K562 (cell line): ENCODE measurements around the gene PUS3. TPM values are rescaled to one million over a fixed set of nuclear protein-coding genes. Genes with fewer than 3 reads are reported as not detected.

Experiments
- BRCA1 ChIP-seq, 2 experiments: fragments of 450-650 bp in 1 of 2; sonication (generic) in 1 of 2; formaldehyde crosslinking in 1 of 2; IDR thresholded peaks; 2 replicates each; pipeline versions ENCODE4 v1.5.0 to v1.6.1; 2017 to 2020; ENCODE audit warnings: mild to moderate bottlenecking in 1 of 2, missing genetic modification reagents in 1 of 2
- CC2D1A ChIP-seq: fragments of 450-650 bp; IDR thresholded peaks from 2 replicates; pipeline ENCODE4 v1.6.1; 2017; ENCODE audit warnings: mild to moderate bottlenecking
- FOXP1 ChIP-seq: sonication (generic); formaldehyde crosslinking; IDR thresholded peaks from 2 replicates; pipeline ENCODE4 v1.8.0; 2022; ENCODE audit warnings: mild to moderate bottlenecking, missing genetic modification reagents
- FOXP4 ChIP-seq: sonication (generic); formaldehyde crosslinking; IDR thresholded peaks from 2 replicates; pipeline ENCODE4 v1.8.0; 2022; ENCODE audit warnings: mild to moderate bottlenecking, missing genetic modification reagents, borderline replicate concordance
- HDAC1 ChIP-seq, 2 experiments: fragments of 450-650 bp; IDR thresholded peaks; 2 replicates each; pipeline ENCODE4 v1.6.1; 2016 to 2017; ENCODE audit warnings: inconsistent platforms in 1 of 2, mild to moderate bottlenecking in 1 of 2, moderate library complexity in 1 of 2
- MGA ChIP-seq: fragments of 450-650 bp; IDR thresholded peaks from 2 replicates; pipeline ENCODE4 v1.6.1; 2016; ENCODE audit warnings: mild to moderate bottlenecking, moderate library complexity
- MTA3 ChIP-seq: fragments of 450-650 bp; formaldehyde crosslinking; IDR thresholded peaks from 2 replicates; pipeline ENCODE4 v1.6.1; 2017; ENCODE audit warnings: mild to moderate bottlenecking, borderline replicate concordance
- MYBL2 ChIP-seq, 2 experiments: fragments of 450-650 bp in 1 of 2; sonication (generic) in 1 of 2; formaldehyde crosslinking in 1 of 2; IDR thresholded peaks; 2 replicates each; pipeline versions ENCODE4 v1.6.1 to v1.8.1; 2017 to 2022; ENCODE audit warnings: borderline replicate concordance in 1 of 2, inconsistent platforms in 1 of 2, low read depth in 1 of 2, mild to moderate bottlenecking in 1 of 2, missing genetic modification reagents in 1 of 2, moderate library complexity in 1 of 2
- SMAD4 ChIP-seq: fragments of 250-450 bp; sonication (Bioruptor Pico); conservative IDR thresholded peaks from 2 replicates; pipeline ENCODE4 v1.8.0; 2021; ENCODE audit warnings: inconsistent platforms, mild to moderate bottlenecking, moderate library complexity
- polyA plus RNA-seq, 8 experiments: library from polyadenylated mRNA; depleted of rRNA in 4 of 8; stranded (reverse) in 5 of 8; unstranded in 3 of 8; fragments of >200 nt; fragmentation: Nextera tagmentation in 2 of 8; fragmentation: Illumina TruSeq in 1 of 8; extraction: Ambion mirVana in 2 of 8; extraction: Trizol in 1 of 8; gene quantifications; 2 replicates each; pipeline versions ENCODE4 v1.2.1 to v1.2.3, GENCODE V29; 2011 to 2014; ENCODE audit warnings: inconsistent platforms in 1 of 8, missing spikeins in 1 of 8
- total RNA-seq, 7 experiments: library from RNA; depleted of rRNA in 6 of 7; stranded (reverse); fragments of >200 nt in 6 of 7; fragmentation: Illumina TruSeq in 2 of 7; extraction: Trizol in 2 of 7; gene quantifications; 2 replicates each; pipeline versions ENCODE4 v1.2.1 to v1.2.3, GENCODE V29; 2011 to 2021; ENCODE audit warnings: low replicate concordance in 1 of 7
- TF ChIP-seq, protein P1 (sequence below): fragments of 250-450 bp; sonication (Bioruptor Pico); IDR thresholded peaks from 2 replicates; pipeline ENCODE4 v1.8.0; 2022; ENCODE audit warnings: moderate library complexity, mild to moderate bottlenecking, inconsistent platforms

PUS3 gene
- total and polyA plus RNA-seq, 9 of the 15 experiments (the other 6 are each of a cell fraction or from before 2014, with no cell fraction given): 16.5 to 49.2 (median 35.9) TPM

GRCh38 chr11:125887373-125888324 is 15.4 kb downstream of the PUS3 start, which contains the start of gene HYLS1 (continued):
- peak; percentile 93 for TF ChIP-seq MGA
- no peak for TF ChIP-seq FOXP4
- peak in 1 of 2 experiments; percentile 65; a peak in 1 of 4 replicates for TF ChIP-seq HDAC1 (IDR thresholded peaks at IDR 0.05)
- TF ChIP-seq, protein P1, sequence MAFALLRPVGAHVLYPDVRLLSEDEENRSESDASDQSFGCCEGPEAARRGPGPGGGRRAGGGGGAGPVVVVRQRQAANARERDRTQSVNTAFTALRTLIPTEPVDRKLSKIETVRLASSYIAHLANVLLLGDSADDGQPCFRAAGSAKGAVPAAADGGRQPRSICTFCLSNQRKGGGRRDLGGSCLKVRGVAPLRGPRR (CRISPR knock-in tag): no peak
- TF ChIP-seq MTA3: peak; percentile 65; the same call in 1 of the 2 replicates
- TF ChIP-seq SMAD4: peak; percentile 78
- TF ChIP-seq CC2D1A: peak; percentile 97
- TF ChIP-seq BRCA1 (IDR thresholded peaks at IDR 0.05): no peak
- TF ChIP-seq BRCA1 (CRISPR knock-in tag; IDR thresholded peaks at IDR 0.05): no peak
- no peak for TF ChIP-seq FOXP1 (CRISPR knock-in tag)
- peak; percentile 97 for TF ChIP-seq MYBL2 (IDR thresholded peaks at IDR 0.05; ENCODE audit: low read depth)
- no peak; the same call in 1 of the 2 replicates for TF ChIP-seq MYBL2 (CRISPR knock-in tag; IDR thresholded peaks at IDR 0.05; ENCODE audit: borderline replicate concordance)
